SK-N-SH (cell line): ENCODE results near the gene KRT78.

ENCODE experiments used
- TF ChIP-seq, protein P1 (sequence below): fragments of 200-600 bp; sonication (generic); IDR thresholded peaks from 2 replicates; pipeline ENCODE4 v1.6.1; 2017; ENCODE audit warnings: antibody characterized with exemption, mild to moderate bottlenecking, moderate library complexity
- TF ChIP-seq, protein P2 (sequence below): fragments of 150-350 bp; IDR thresholded peaks from 2 replicates; pipeline ENCODE4 v1.6.1; 2016; ENCODE audit warnings: mild to moderate bottlenecking, low read depth, low read length
- TF ChIP-seq, protein P3 (sequence below): IDR thresholded peaks from 2 replicates; pipeline ENCODE4 v1.4.0; 2012; ENCODE audit warnings: low read depth

DNA sequence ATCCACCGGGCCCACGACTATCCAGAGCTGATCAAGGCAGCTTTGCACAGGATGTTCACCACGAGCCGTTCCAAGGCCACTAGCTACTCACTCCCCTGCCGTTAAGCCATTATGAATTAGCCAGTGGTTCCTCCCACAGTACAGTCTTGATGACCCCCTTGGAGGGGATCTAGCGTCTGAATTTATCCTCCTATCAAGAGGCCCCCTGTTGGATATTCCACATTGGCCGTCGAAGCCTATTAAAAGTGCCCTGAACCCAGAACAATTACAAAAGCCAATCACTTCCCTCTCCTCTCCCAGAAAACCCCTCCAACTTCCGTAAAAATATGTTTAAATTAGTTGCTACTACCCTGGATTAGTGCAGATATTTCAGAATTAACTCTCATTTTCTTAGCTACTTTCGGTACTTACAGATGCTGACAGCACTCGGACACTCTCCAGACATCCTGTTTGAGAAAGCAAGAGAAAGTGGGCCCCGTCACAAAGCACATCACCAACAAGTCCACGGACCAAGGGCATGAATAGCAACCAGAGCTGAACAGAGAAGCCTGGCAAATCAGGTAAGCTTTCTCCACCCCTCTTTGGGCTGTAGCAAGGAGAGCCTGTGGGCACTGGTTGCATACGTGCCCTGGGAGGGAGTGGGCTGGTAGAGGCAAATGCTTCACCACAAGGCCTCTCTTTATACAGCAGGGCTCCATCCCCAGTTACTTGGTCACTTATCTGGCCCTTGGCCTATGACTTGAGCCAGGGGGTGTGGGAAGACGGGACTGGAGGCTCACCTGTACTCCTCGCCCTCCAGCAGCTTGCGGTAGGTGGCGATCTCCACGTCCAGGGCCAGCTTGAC is 58.1 kb downstream of the KRT78 start:
- TF ChIP-seq, protein P1, sequence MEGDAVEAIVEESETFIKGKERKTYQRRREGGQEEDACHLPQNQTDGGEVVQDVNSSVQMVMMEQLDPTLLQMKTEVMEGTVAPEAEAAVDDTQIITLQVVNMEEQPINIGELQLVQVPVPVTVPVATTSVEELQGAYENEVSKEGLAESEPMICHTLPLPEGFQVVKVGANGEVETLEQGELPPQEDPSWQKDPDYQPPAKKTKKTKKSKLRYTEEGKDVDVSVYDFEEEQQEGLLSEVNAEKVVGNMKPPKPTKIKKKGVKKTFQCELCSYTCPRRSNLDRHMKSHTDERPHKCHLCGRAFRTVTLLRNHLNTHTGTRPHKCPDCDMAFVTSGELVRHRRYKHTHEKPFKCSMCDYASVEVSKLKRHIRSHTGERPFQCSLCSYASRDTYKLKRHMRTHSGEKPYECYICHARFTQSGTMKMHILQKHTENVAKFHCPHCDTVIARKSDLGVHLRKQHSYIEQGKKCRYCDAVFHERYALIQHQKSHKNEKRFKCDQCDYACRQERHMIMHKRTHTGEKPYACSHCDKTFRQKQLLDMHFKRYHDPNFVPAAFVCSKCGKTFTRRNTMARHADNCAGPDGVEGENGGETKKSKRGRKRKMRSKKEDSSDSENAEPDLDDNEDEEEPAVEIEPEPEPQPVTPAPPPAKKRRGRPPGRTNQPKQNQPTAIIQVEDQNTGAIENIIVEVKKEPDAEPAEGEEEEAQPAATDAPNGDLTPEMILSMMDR = no peak
- TF ChIP-seq, protein P2, sequence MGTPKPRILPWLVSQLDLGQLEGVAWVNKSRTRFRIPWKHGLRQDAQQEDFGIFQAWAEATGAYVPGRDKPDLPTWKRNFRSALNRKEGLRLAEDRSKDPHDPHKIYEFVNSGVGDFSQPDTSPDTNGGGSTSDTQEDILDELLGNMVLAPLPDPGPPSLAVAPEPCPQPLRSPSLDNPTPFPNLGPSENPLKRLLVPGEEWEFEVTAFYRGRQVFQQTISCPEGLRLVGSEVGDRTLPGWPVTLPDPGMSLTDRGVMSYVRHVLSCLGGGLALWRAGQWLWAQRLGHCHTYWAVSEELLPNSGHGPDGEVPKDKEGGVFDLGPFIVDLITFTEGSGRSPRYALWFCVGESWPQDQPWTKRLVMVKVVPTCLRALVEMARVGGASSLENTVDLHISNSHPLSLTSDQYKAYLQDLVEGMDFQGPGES = no peak
- TF ChIP-seq, protein P3, sequence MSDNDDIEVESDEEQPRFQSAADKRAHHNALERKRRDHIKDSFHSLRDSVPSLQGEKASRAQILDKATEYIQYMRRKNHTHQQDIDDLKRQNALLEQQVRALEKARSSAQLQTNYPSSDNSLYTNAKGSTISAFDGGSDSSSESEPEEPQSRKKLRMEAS = no peak
